Mucosa of descending colon (tissue), 3 donors: ENCODE data around the gene RALGAPA2. TPM values are rescaled to one million over a fixed set of nuclear protein-coding genes. Genes with fewer than 3 reads are reported as not detected.

Source experiments
- ATAC-seq: fragments of 200-7000 bp; cut with Tn5 transposase; one replicate; pipeline ENCODE4 v1.9.1; 2020; ENCODE audit warnings: mild to moderate bottlenecking, moderate library complexity
- DNase-seq, 3 donors: peaks; one replicate each; pipeline ENCODE4 v3.0.0-alpha.2; 2020
- H3K36me3 ChIP-seq: fragments of 200-600 bp; one replicate; pipeline ENCODE4 v1.8.0; 2021; ENCODE audit warnings: low read depth, mild to moderate bottlenecking
- H3K4me1 ChIP-seq: fragments of 200-600 bp; one replicate; pipeline ENCODE4 v1.8.0; 2021; ENCODE audit warnings: low read depth, mild to moderate bottlenecking
- H3K4me3 ChIP-seq: fragments of 200-600 bp; one replicate; pipeline ENCODE4 v1.8.0; 2021; ENCODE audit warnings: mild to moderate bottlenecking
- H3K9me3 ChIP-seq: fragments of 200-600 bp; one replicate; pipeline ENCODE4 v1.8.0; 2021; ENCODE audit warnings: mild to moderate bottlenecking
- CTCF ChIP-seq: fragments of 200-600 bp; IDR thresholded peaks from one replicate; pipeline ENCODE4 v1.8.0; 2022; ENCODE audit warnings: antibody characterized with exemption, mild to moderate bottlenecking
- intact Hi-C, 2 donors: fragments of 100-400 bp; cut with DNase I in 1 of 2; cut with micrococcal nuclease in 1 of 2; formaldehyde crosslinking; loops; one replicate each; pipeline versions ENCODE4 v1.11.0 to v1.11.1; 2022; cut with DNase I, micrococcal nuclease
- total RNA-seq, 3 donors: library from RNA; stranded (reverse); fragmentation: NEBNext Ultra II Directional in 2 of 3; extraction: Animal tissue kit (Norgen Biotek cat#: 25700) in 2 of 3; gene quantifications; one replicate each; pipeline versions ENCODE4 v1.2.1 to v1.2.4, GENCODE V29; 2021 to 2023
- donor health status: DM: no; HTN: no; CAD: no; lungs with moderate emphysema.
- donor health status: DM: no; HTN: no; CAD: no.
- donor health status: DM: no; HTN: yes; CAD: no.

RALGAPA2 gene
- total RNA-seq, 3 donors from 2014 or later, result 46.3 to 85.9 (median 66.9) TPM

DNA sequence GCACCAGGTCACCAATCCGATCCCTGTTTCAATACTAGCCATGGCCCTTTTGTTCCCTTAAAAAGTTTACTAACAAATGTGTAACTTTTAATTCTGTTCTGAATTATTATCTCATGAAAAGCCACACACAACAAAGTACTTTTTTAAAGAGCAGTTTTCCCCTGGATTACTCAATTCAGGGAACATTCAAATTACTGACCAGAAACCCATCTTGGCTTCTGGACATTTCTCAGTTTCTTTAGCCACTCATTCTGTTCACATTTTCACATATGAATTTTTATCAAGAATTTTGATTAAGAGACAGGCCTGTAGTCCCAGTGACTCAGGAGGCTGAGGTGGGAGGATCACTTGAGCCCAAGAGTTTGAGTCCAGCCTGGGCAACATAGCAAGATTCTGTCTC is 297.1 kb downstream of the RALGAPA2 start:
- intact Hi-C loops, result no loop called here
- Histone ChIP-seq H3K9me3 (no peaks in the 10 kb centered on the region), H3K4me3 (no peak overlapping the region), H3K36me3 (no peaks in the 10 kb centered on the region), H3K4me1 (no peaks in the 10 kb centered on the region)
- DNase-seq (no peak), ATAC-seq (no peak)
- TF ChIP-seq CTCF, result no peak

- no peak for ATAC-seq
- Histone ChIP-seq H3K4me3 (no peak overlapping the region), H3K9me3 (no peaks in the 10 kb centered on the region), H3K4me1 (no peaks in the 10 kb centered on the region), H3K36me3 (no peaks in the 10 kb centered on the region)
- intact Hi-C loops, result no loop called here
- TF ChIP-seq CTCF, result no peak
- DNase-seq, result no peak
Measured at GRCh38 chr20:20414640-20415220, 297.7 kb downstream of the RALGAPA2 start.

DNA sequence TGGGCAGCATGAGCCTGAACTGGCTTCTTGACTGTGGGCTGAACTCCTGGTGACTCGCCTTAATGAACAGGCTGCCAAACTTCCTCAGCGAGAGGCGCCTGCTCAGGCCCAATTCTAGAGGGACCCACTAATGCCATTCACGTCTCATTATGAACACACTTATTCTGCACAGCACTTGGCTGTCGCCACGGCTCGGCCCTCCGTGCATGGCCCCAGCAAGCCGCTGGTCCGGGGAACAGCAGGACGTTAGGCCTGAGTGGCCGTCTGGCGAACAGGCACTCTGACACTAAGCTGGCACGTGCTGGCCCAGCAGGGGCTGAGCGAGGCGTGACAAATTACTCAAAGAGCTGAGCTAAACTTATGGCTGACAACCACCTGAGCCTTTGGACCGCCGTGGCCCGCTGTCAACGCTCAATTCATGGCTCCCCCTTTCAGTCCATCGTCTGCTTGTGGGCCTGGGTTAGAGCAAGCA is 298.6 kb downstream of the RALGAPA2 start:
- TF ChIP-seq CTCF, result no peak
- Histone ChIP-seq H3K9me3 (no peaks in the 10 kb centered on the region), H3K4me3 (no peak overlapping the region), H3K36me3 (no peaks in the 10 kb centered on the region), H3K4me1 (no peaks in the 10 kb centered on the region)
- DNase-seq, result no peak
- intact Hi-C loops, result no loop called here
- ATAC-seq, result no peak

- no peak overlapping the region for H3K4me3 ChIP-seq
- no peak for TF ChIP-seq CTCF
- no peaks in the 10 kb centered on the region for H3K4me1 ChIP-seq
- no peaks in the 10 kb centered on the region for H3K36me3 ChIP-seq
- no peak for DNase-seq
- H3K9me3 ChIP-seq, result no peaks in the 10 kb centered on the region
- intact Hi-C loops, result no loop called here
- no peak for ATAC-seq
Measured at GRCh38 chr20:20412750-20413149, 299.7 kb downstream of the RALGAPA2 start.

- no peaks in the 10 kb centered on the region for H3K36me3 ChIP-seq
- H3K4me3 ChIP-seq, result no peak overlapping the region
- intact Hi-C loops, result no loop called here
- DNase-seq (no peak), ATAC-seq (no peak)
- H3K9me3 ChIP-seq, result no peaks in the 10 kb centered on the region
- TF ChIP-seq CTCF, result no peak
- no peaks in the 10 kb centered on the region for H3K4me1 ChIP-seq
Measured at GRCh38 chr20:20411836-20412235, 300.6 kb downstream of the RALGAPA2 start.

DNA sequence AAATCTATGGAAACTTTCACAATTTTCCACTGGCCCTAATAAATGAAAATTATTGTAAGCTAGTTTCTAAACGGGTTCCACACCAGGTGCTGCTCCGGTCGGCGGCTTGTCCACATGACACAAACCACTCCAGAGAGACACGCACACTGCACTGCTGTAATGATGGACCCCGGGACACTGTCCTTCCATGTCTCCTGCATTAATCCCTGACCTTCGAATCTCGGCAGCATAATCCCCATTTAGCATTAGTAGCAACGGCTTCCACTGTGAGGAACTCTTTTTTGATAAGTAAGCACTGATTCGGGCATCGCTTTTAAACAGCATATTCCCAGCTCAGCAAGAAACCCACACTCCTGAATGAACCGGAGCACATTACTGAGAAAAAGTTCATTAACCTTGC is 301.0 kb downstream of the RALGAPA2 start:
- no peaks in the 10 kb centered on the region for H3K9me3 ChIP-seq
- TF ChIP-seq CTCF, result no peak
- intact Hi-C loops, result no loop called here
- DNase-seq (no peak), ATAC-seq (no peak)
- H3K4me3 ChIP-seq, result no peak overlapping the region
- no peaks in the 10 kb centered on the region for H3K4me1 ChIP-seq
- no peaks in the 10 kb centered on the region for H3K36me3 ChIP-seq
